ENCODE measurements around the gene ZNF627.
"Not testable (repeated sequence)": the region's sequence is repeated elsewhere in the genome, so short reads cannot be mapped to it uniquely, and the experiment has no call there.

ZNF627 gene

GRCh38 chr19:11573763-11574162 lies 23.5 kb upstream of the ZNF627 start:
- not testable (repeated sequence) for DNase-seq (ENCODE audit: low read depth in 2 of 3, low spot score in 2 of 3)

GRCh38 chr19:11574689-11575088 lies 22.6 kb upstream of the ZNF627 start:
- no peak for DNase-seq (ENCODE audit: low read depth in 2 of 3, low spot score in 2 of 3)

- DNase-seq (ENCODE audit: low read depth in 2 of 3, low spot score in 2 of 3): no peak
Observed at GRCh38 chr19:11576227-11576626, 21.1 kb upstream of the ZNF627 start.

- DNase-seq (ENCODE audit: low read depth in 2 of 3, low spot score in 2 of 3): no peak
Observed at GRCh38 chr19:11577451-11578257, 19.6 kb upstream of the ZNF627 start, which contains the start of gene ACP5. Gene ACP5, minus strand, starts transcription at chr19:11577645. Its CDS starts 328 bp downstream, at chr19:11577317.

GRCh38 chr19:11578258-11579142 lies 18.8 kb upstream of the ZNF627 start:
- no peak for DNase-seq (ENCODE audit: low read depth in 2 of 3, low spot score in 2 of 3)

- DNase-seq (ENCODE audit: low read depth in 2 of 3, low spot score in 2 of 3): no peak
Observed at GRCh38 chr19:11580116-11580515, 17.2 kb upstream of the ZNF627 start.

- DNase-seq (ENCODE audit: low read depth in 2 of 3, low spot score in 2 of 3): no peak
Observed at GRCh38 chr19:11581740-11582139, 15.5 kb upstream of the ZNF627 start.

- DNase-seq (ENCODE audit: low read depth in 2 of 3, low spot score in 2 of 3): no peak
Observed at GRCh38 chr19:11586331-11586730, 11.0 kb upstream of the ZNF627 start.

GRCh38 chr19:11587302-11587974 lies 9.8 kb upstream of the ZNF627 start:
- DNase-seq (ENCODE audit: low read depth in 2 of 3, low spot score in 2 of 3): peak; percentile 45 to 62 (median 61)

- no peak for DNase-seq (ENCODE audit: low read depth in 2 of 3, low spot score in 2 of 3)
Observed at GRCh38 chr19:11587975-11588631, 9.2 kb upstream of the ZNF627 start.

GRCh38 chr19:11594084-11594483 lies 3.2 kb upstream of the ZNF627 start:
- no peak for DNase-seq (ENCODE audit: low read depth in 2 of 3, low spot score in 2 of 3)

- DNase-seq (ENCODE audit: low read depth in 2 of 3, low spot score in 2 of 3): no peak
Observed at GRCh38 chr19:11596156-11596555, 1.1 kb upstream of the ZNF627 start.

- no peak for DNase-seq (ENCODE audit: low read depth in 2 of 3, low spot score in 2 of 3)
Observed at GRCh38 chr19:11598103-11598483, 810 bp downstream of the ZNF627 start.

GRCh38 chr19:11598746-11599145 lies 1.5 kb downstream of the ZNF627 start:
- DNase-seq (ENCODE audit: low read depth in 2 of 3, low spot score in 2 of 3): no peak

GRCh38 chr19:11599704-11600103 lies 2.4 kb downstream of the ZNF627 start:
- not testable (repeated sequence) for DNase-seq (ENCODE audit: low read depth in 2 of 3, low spot score in 2 of 3)

- no peak for DNase-seq (ENCODE audit: low read depth in 2 of 3, low spot score in 2 of 3)
Observed at GRCh38 chr19:11606484-11606883, 9.2 kb downstream of the ZNF627 start.

- no peak for DNase-seq (ENCODE audit: low read depth in 2 of 3, low spot score in 2 of 3)
Observed at GRCh38 chr19:11611730-11612129, 14.4 kb downstream of the ZNF627 start.

- DNase-seq (ENCODE audit: low read depth in 2 of 3, low spot score in 2 of 3): no peak
Observed at GRCh38 chr19:11612816-11613511, 15.7 kb downstream of the ZNF627 start.

GRCh38 chr19:11617180-11618062 lies 20.1 kb downstream of the ZNF627 start:
- DNase-seq (ENCODE audit: low read depth in 2 of 3, low spot score in 2 of 3): no peak
